GM12878 (cell line): Measurements from ENCODE around the gene ZSWIM6. TPM values are rescaled to one million over a fixed set of nuclear protein-coding genes. Genes with fewer than 3 reads are reported as not detected.

Source experiments
- ATAC-seq: fragments of 200-7000 bp; cut with Tn5 transposase; 3 replicates; pipeline ENCODE4 v1.9.1; 2020; ENCODE audit warnings: mild to moderate bottlenecking, moderate library complexity
- BruUV-seq: library from RNA; stranded (reverse); fragments of 400-500 nt; replicated peaks from 2 replicates; lab custom pipeline; 2021; lab: Mats Ljungman, UMichigan
- CTCF ChIA-PET: fragments of 300-600 bp; sonication (Branson Sonifier 250); formaldehyde crosslinking; extraction: SDS; loops from one replicate; lab custom pipeline; 2021; ENCODE audit warnings: inconsistent platforms; lab: Yijun Ruan, JAX
- POLR2A ChIA-PET: fragments of 350-600 bp; formaldehyde crosslinking; extraction: SDS; loops from one replicate; lab custom pipeline; 2021; ENCODE audit warnings: inconsistent platforms; lab: Charles Lee
- RAD21 ChIA-PET: fragments of 300-600 bp; sonication (Branson Sonifier 250); formaldehyde crosslinking; loops from one replicate; lab custom pipeline; 2023; ENCODE audit warnings: antibody characterized with exemption; ENCODE audit not compliant: unreplicated experiment; lab: Charles Lee
- SMC1A ChIA-PET: fragments of 300-600 bp; sonication (Branson Sonifier 250); formaldehyde crosslinking; loops from one replicate; lab custom pipeline; 2023; ENCODE audit not compliant: unreplicated experiment, uncharacterized antibody; lab: Charles Lee
- DNase-seq: peaks from one replicate; pipeline ENCODE4 v3.0.0-alpha.2; 2011; ENCODE audit warnings: low read depth, low spot score
- FAIRE-seq: peaks from 3 replicates; lab custom pipeline; 2011; peaks lifted over from hg19 to GRCh38; lab: Jason Lieb, UNC
- H2AFZ ChIP-seq: 2 replicates; pipeline ENCODE4 v1.6.0; 2011; ENCODE audit warnings: low read depth, low read length, control low read depth; ENCODE audit not compliant: control insufficient read depth
- H3K27ac ChIP-seq: 2 replicates; pipeline ENCODE4 v1.5.1; 2011; ENCODE audit warnings: control low read depth; ENCODE audit not compliant: control insufficient read depth, insufficient read depth
- H3K27me3 ChIP-seq, 2 experiments: replicated peaks in 1 of 2; 2 replicates each; pipeline versions ENCODE4 v1.6.0 to v1.6.1; 2011; ENCODE audit warnings: low read length in 1 of 2; ENCODE audit not compliant: control insufficient read depth in 2 of 2, insufficient read depth in 2 of 2
- H3K36me3 ChIP-seq, 2 experiments: 2 replicates each; pipeline ENCODE4 v1.5.1; 2011; ENCODE audit warnings: low read length in 1 of 2; ENCODE audit not compliant: control insufficient read depth in 2 of 2, insufficient read depth in 2 of 2
- H3K4me1 ChIP-seq: 2 replicates; pipeline ENCODE4 v1.6.1; 2011; ENCODE audit warnings: mild to moderate bottlenecking, low read length, moderate library complexity, mixed read lengths; ENCODE audit not compliant: control insufficient read depth, insufficient read depth
- H3K4me2 ChIP-seq: 2 replicates; pipeline ENCODE4 v1.6.0; 2011; ENCODE audit warnings: control low read depth; ENCODE audit not compliant: control insufficient read depth, insufficient read depth
- H3K4me3 ChIP-seq: fragments of 200-600 bp; sonication (generic); 2 replicates; pipeline ENCODE4 v1.5.1; 2016
- H3K79me2 ChIP-seq: 2 replicates; pipeline ENCODE4 v1.6.0; 2011; ENCODE audit warnings: low read length; ENCODE audit not compliant: control insufficient read depth, insufficient read depth
- H3K9ac ChIP-seq: 2 replicates; pipeline ENCODE4 v1.8.0; 2011; ENCODE audit warnings: low read length, control low read depth, mixed read lengths; ENCODE audit not compliant: control insufficient read depth, insufficient read depth
- H3K9me3 ChIP-seq: replicated peaks from 3 replicates; pipeline ENCODE4 v1.5.1; 2011; ENCODE audit warnings: mild to moderate bottlenecking, low read length; ENCODE audit not compliant: control insufficient read depth, insufficient read depth
- H4K20me1 ChIP-seq: 2 replicates; pipeline ENCODE4 v1.6.0; 2011; ENCODE audit not compliant: control insufficient read depth, insufficient read depth
- ASH2L ChIP-seq: fragments of 300-600, 200-600 bp; sonication (generic); IDR thresholded peaks from 2 replicates; pipeline ENCODE4 v1.6.1; 2017; ENCODE audit warnings: low read depth, mild to moderate bottlenecking, borderline replicate concordance
- BHLHE40 ChIP-seq, 2 experiments: fragments of 450-650 bp in 1 of 2; IDR thresholded peaks; 2 replicates each; pipeline ENCODE4 v1.6.1; 2011 to 2017; ENCODE audit warnings: low read depth in 2 of 2, borderline replicate concordance in 1 of 2, improper control_type of control experiment in 1 of 2, low read length in 1 of 2, mild to moderate bottlenecking in 1 of 2
- CBX5 ChIP-seq: sonication (generic); IDR thresholded peaks from 2 replicates; pipeline ENCODE4 v1.6.1; 2016; ENCODE audit warnings: low read depth, moderate library complexity, mild to moderate bottlenecking, inconsistent platforms
- FOXK2 ChIP-seq: fragments of 450-650 bp; IDR thresholded peaks from 2 replicates; pipeline ENCODE4 v1.6.1; 2017; ENCODE audit warnings: mild to moderate bottlenecking, moderate library complexity
- FOXM1 ChIP-seq: IDR thresholded peaks from 2 replicates; pipeline ENCODE4 v1.6.1; 2012; ENCODE audit warnings: low read depth, mild to moderate bottlenecking, inconsistent platforms, low read length, moderate library complexity
- HDGF ChIP-seq: fragments of 450-650 bp; IDR thresholded peaks from 2 replicates; pipeline ENCODE4 v1.6.1; 2016; ENCODE audit warnings: antibody characterized with exemption
- MEF2A ChIP-seq: IDR thresholded peaks from 2 replicates; pipeline ENCODE4 v1.6.1; 2011; ENCODE audit warnings: low read depth, mild to moderate bottlenecking, low read length, moderate library complexity; ENCODE audit not compliant: insufficient read depth
- MXI1 ChIP-seq: fragments of 150-350 bp; IDR thresholded peaks from 2 replicates; pipeline ENCODE4 v1.6.1; 2011; ENCODE audit warnings: low read depth, mild to moderate bottlenecking, inconsistent platforms, low read length, improper control_type of control experiment
- NFYA ChIP-seq: IDR thresholded peaks from 2 replicates; pipeline ENCODE4 v1.6.1; 2011; ENCODE audit warnings: low read depth, mild to moderate bottlenecking, low read length, improper control_type of control experiment, borderline replicate concordance
- POLR2AphosphoS2 ChIP-seq: IDR thresholded peaks from 2 replicates; pipeline ENCODE4 v1.6.1; 2011; ENCODE audit warnings: low read depth, mild to moderate bottlenecking, low read length, improper control_type of control experiment, moderate library complexity
- RUNX3 ChIP-seq: IDR thresholded peaks from 2 replicates; pipeline ENCODE4 v1.6.1; 2012; ENCODE audit warnings: low read length, inconsistent platforms
- WRNIP1 ChIP-seq: IDR thresholded peaks from 2 replicates; pipeline ENCODE4 v1.6.1; 2011; ENCODE audit warnings: low read depth, low read length, improper control_type of control experiment, borderline replicate concordance
- ZNF24 ChIP-seq: fragments of 450-650 bp; IDR thresholded peaks from 2 replicates; pipeline ENCODE4 v1.6.1; 2017; ENCODE audit warnings: antibody characterized with exemption, mild to moderate bottlenecking
- ZNF384 ChIP-seq: IDR thresholded peaks from 2 replicates; pipeline ENCODE4 v1.6.1; 2012; ENCODE audit warnings: low read depth, mild to moderate bottlenecking, low read length, improper control_type of control experiment, borderline replicate concordance
- WGBS: methylation state at CpG from one replicate; pipeline ENCODE4 v1.1.6; 2016; ENCODE audit warnings: low lambda C conversion rate; ENCODE audit not compliant: insufficient replicate concordance, insufficient coverage; ENCODE audit errors: missing lambda C conversion rate; 5-methylcytosine and 5-hydroxymethylcytosine counted together
- in situ Hi-C: fragments of 300-500 bp; cut with MboI; formaldehyde crosslinking; loops from 9 replicates; pipeline ENCODE4 v1.14.3; 2018; ENCODE audit warnings: mixed read lengths
- intact Hi-C: fragments of 100-400 bp; cut with micrococcal nuclease; formaldehyde crosslinking; loops from one replicate; pipeline ENCODE4 v1.14.2; 2022; ENCODE audit not compliant: unreplicated experiment
- polyA plus RNA-seq, 11 experiments: library from polyadenylated mRNA; depleted of rRNA in 4 of 11; unstranded in 6 of 11; stranded (reverse) in 5 of 11; fragments of >200 nt; fragmentation: Nextera tagmentation in 4 of 11; fragmentation: Illumina TruSeq in 1 of 11; extraction: Ambion mirVana in 4 of 11; extraction: Trizol in 1 of 11; gene quantifications; 1 replicate in 1 of 11; 2 replicates in 10 of 11; pipeline versions ENCODE4 v1.2.1 to v1.2.3, GENCODE V29; 2011 to 2016; ENCODE audit warnings: inconsistent platforms in 2 of 11, missing spikeins in 2 of 11, low read depth in 1 of 11
- total RNA-seq, 4 experiments: library from RNA; depleted of rRNA in 3 of 4; stranded (reverse); fragments of >200 nt in 3 of 4; fragmentation: Illumina TruSeq in 1 of 4; extraction: Trizol in 1 of 4; gene quantifications; 2 replicates each; pipeline versions ENCODE4 v1.2.1 to v1.2.3, GENCODE V29; 2013 to 2021
- TF ChIP-seq, protein P1 (sequence below): fragments of 450-650 bp; IDR thresholded peaks from 2 replicates; pipeline ENCODE4 v1.6.1; 2018; ENCODE audit warnings: borderline replicate concordance, mild to moderate bottlenecking; ENCODE audit not compliant: partially characterized antibody
- TF ChIP-seq, protein P2 (sequence below), 3 experiments: IDR thresholded peaks in 2 of 3; conservative IDR thresholded peaks in 1 of 3; 2 replicates each; pipeline ENCODE4 v1.5.1; 2011; ENCODE audit warnings: low read depth in 3 of 3, low read length in 3 of 3, mild to moderate bottlenecking in 3 of 3, control low read depth in 2 of 3, moderate library complexity in 2 of 3, inconsistent platforms in 1 of 3, mixed read lengths in 1 of 3; ENCODE audit not compliant: control insufficient read depth in 2 of 3, insufficient read depth in 1 of 3; ENCODE audit errors: extremely low read depth in 1 of 3
- TF ChIP-seq, protein P3 (sequence below): IDR thresholded peaks from 2 replicates; pipeline ENCODE4 v1.6.1; 2012; ENCODE audit warnings: low read depth, low read length, improper control_type of control experiment

The ZSWIM6 gene
- total and polyA plus RNA-seq, 10 of the 15 experiments (the other 5 are each of a cell fraction or from before 2014, with no cell fraction given): 0.53 to 6.2 (median 3.4) TPM

DNA sequence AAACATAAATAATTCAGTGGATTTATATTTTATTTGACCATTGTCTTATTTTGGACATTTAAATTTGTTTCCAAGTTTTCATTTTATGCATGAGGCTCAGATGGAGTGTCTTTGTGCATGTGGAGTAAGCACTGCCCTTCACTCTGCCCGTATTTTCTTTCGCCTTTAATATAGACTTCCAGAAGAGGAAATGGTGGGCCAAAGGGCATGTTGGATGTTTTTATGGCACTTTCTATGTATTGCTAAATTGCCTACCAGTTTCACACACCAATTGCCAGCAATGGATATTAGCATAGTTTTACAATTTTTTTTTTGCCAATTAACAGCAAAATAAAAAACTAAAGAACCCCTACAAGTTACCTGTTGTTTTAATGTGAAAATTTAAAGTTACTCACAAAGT lies 38.4 kb downstream of the ZSWIM6 start (continued):
- TF ChIP-seq, protein P1, sequence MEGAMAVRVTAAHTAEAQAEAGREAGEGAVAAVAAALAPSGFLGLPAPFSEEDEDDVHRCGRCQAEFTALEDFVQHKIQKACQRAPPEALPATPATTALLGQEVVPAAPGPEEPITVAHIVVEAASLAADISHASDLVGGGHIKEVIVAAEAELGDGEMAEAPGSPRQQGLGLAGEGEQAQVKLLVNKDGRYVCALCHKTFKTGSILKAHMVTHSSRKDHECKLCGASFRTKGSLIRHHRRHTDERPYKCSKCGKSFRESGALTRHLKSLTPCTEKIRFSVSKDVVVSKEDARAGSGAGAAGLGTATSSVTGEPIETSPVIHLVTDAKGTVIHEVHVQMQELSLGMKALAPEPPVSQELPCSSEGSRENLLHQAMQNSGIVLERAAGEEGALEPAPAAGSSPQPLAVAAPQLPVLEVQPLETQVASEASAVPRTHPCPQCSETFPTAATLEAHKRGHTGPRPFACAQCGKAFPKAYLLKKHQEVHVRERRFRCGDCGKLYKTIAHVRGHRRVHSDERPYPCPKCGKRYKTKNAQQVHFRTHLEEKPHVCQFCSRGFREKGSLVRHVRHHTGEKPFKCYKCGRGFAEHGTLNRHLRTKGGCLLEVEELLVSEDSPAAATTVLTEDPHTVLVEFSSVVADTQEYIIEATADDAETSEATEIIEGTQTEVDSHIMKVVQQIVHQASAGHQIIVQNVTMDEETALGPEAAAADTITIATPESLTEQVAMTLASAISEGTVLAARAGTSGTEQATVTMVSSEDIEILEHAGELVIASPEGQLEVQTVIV: no peak
- TF ChIP-seq HDGF (no peak), ASH2L (no peak)
- TF ChIP-seq, protein P2, sequence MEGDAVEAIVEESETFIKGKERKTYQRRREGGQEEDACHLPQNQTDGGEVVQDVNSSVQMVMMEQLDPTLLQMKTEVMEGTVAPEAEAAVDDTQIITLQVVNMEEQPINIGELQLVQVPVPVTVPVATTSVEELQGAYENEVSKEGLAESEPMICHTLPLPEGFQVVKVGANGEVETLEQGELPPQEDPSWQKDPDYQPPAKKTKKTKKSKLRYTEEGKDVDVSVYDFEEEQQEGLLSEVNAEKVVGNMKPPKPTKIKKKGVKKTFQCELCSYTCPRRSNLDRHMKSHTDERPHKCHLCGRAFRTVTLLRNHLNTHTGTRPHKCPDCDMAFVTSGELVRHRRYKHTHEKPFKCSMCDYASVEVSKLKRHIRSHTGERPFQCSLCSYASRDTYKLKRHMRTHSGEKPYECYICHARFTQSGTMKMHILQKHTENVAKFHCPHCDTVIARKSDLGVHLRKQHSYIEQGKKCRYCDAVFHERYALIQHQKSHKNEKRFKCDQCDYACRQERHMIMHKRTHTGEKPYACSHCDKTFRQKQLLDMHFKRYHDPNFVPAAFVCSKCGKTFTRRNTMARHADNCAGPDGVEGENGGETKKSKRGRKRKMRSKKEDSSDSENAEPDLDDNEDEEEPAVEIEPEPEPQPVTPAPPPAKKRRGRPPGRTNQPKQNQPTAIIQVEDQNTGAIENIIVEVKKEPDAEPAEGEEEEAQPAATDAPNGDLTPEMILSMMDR (IDR thresholded peaks at IDR 0.05 in 2 of 3, conservative IDR thresholded peaks at IDR 0.05 in 1 of 3; ENCODE audit: control insufficient read depth in 2 of 3, extremely low read depth in 1 of 3, insufficient read depth in 1 of 3, low read depth in 3 of 3, low read length in 3 of 3): no peak

DNA sequence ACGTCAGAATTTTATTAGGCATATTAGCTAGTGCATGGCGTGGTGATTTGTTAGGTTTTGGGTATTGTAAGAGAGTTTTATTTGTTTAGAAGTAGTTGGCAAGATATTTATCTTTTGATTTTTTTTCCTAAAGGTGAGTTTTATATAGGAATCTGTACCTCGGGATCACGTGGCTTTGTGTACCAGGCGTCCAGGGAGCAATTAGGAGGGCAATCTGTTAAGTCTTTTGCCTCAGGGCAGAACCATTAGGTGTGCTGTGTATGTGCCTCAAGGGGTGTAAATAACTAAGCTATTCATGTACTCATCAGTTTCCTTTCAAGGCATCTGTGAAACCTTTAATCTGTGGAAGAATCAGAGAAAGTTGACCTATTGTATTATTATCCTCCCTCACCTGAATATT lies 39.4 kb downstream of the ZSWIM6 start:
- Histone ChIP-seq H3K4me1 (no peaks in the 10 kb centered on the region), H3K36me3 (no peaks in the 10 kb centered on the region), H3K9ac (no peak overlapping the region), H4K20me1 (no peaks in the 10 kb centered on the region), H3K27ac (no peak overlapping the region), H3K4me2 (no peak overlapping the region), H3K4me3 (no peak overlapping the region), H3K27me3 (no peaks in the 10 kb centered on the region), H3K9me3 (no peaks in the 10 kb centered on the region), H2AFZ (no peak overlapping the region), H3K79me2 (no peaks in the 10 kb centered on the region)
- RAD21 ChIA-PET: no interaction called here
- SMC1A ChIA-PET: interaction anchor here (0.6 kb wide), 1 partner anchor 215 kb away, joined by 3 read pairs; no protein-coding TSS in a partner anchor
- POLR2A ChIA-PET: no interaction called here
- no peak for DNase-seq
- WGBS: 58% methylated on average over 5 of the region's 5 CpGs
- no peak for FAIRE-seq
- in situ Hi-C loops (no loop called here), intact Hi-C loops (no loop called here)
- CTCF ChIA-PET: no interaction called here
- no peak for ATAC-seq
- no TSS peak for BruUV-seq
- TF ChIP-seq ZNF24 (no peak), FOXK2 (no peak), NFYA (no peak), FOXM1 (no peak), POLR2AphosphoS2 (no peak), WRNIP1 (no peak), CBX5 (no peak), BHLHE40 (IDR thresholded peaks at IDR 0.05; ENCODE audit: borderline replicate concordance in 1 of 2, low read depth in 2 of 2, low read length in 1 of 2) (no peak), RUNX3 (no peak), MXI1 (no peak), ZNF384 (no peak), MEF2A (no peak)
- TF ChIP-seq, protein P3, sequence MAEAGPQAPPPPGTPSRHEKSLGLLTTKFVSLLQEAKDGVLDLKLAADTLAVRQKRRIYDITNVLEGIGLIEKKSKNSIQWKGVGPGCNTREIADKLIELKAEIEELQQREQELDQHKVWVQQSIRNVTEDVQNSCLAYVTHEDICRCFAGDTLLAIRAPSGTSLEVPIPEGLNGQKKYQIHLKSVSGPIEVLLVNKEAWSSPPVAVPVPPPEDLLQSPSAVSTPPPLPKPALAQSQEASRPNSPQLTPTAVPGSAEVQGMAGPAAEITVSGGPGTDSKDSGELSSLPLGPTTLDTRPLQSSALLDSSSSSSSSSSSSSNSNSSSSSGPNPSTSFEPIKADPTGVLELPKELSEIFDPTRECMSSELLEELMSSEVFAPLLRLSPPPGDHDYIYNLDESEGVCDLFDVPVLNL: no peak
